ENCODE results near the gene GSE1.

DNA sequence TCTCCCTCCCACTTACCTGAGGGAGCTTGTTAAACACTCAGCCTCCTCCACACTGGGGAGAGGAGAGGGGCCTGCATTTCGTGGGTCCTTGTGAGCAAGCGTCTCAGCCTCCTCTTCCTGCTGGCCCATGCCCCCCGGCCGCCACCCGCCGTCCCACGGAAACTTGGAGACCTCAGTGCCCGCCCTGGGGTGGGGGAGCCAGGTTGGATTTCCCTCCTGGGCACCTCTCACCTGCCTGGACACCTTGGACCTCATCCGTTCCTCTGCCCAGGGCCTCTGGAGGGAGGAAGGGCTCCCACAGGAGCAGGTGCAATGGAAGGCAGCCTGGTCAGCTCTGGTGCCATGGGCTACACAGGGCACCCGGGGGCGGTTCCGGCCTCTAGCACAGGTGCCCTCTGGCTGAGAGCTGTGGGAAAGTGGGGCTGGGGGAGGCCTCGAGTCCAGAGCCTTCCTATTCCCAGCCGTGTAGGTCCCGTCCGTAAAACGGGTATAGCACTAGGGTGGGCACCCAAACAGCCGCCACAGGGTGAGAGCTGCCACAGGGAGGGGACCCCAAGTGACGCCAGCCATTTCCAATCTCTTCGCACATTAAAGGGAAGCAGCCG is 11.0 kb downstream of the GSE1 start:
- TF ChIP-seq, protein P1, sequence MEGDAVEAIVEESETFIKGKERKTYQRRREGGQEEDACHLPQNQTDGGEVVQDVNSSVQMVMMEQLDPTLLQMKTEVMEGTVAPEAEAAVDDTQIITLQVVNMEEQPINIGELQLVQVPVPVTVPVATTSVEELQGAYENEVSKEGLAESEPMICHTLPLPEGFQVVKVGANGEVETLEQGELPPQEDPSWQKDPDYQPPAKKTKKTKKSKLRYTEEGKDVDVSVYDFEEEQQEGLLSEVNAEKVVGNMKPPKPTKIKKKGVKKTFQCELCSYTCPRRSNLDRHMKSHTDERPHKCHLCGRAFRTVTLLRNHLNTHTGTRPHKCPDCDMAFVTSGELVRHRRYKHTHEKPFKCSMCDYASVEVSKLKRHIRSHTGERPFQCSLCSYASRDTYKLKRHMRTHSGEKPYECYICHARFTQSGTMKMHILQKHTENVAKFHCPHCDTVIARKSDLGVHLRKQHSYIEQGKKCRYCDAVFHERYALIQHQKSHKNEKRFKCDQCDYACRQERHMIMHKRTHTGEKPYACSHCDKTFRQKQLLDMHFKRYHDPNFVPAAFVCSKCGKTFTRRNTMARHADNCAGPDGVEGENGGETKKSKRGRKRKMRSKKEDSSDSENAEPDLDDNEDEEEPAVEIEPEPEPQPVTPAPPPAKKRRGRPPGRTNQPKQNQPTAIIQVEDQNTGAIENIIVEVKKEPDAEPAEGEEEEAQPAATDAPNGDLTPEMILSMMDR (IDR thresholded peaks at IDR 0.05 in 4 of 5, conservative IDR thresholded peaks at IDR 0.05 in 1 of 5): no peak
- no peak for TF ChIP-seq POLR2A (IDR thresholded peaks at IDR 0.05)

All from gastrocnemius medialis (tissue), 4 donors.